ENCODE results near the gene EMX2. TPM values are rescaled to one million over a fixed set of nuclear protein-coding genes. Genes with fewer than 3 reads are reported as not detected.

The EMX2 gene
- total and polyA plus RNA-seq, 2 of the 13 experiments (the other 11 are each of a cell fraction or from before 2014, with no cell fraction given): not detected

DNA sequence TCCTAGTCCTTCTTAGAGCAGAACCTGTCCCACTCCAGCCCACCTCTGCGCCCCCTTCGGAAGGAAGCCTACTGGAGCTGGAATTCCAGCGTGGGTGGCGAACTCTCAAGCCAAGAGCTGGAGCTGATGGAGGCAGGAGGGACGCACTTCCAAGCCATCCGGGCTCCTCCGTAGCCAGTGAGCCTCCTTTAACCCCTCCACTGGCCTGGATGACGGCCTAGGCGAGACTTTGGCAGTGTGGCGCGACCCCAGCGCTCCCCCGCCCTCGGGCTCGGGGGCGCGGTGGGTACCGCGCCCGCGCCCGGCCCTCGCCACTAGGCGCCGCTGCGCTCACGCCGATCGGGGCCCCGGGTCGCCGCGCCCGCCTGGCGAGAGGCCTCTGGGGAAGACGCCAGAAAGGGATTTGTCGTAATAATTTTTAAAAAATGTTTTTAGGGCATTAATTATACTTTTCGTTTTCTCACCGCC, 5.1 kb upstream of the EMX2 start:
- Histone ChIP-seq H2AFZ (ENCODE audit: low read length) (no peak overlapping the region), H3K9me3 (ENCODE audit: low read length) (no peaks in the 10 kb centered on the region), H3K27ac (ENCODE audit: extremely low read length, insufficient read depth, low read length) (no peak overlapping the region), H3K4me1 (ENCODE audit: insufficient read depth, low read length) (0 out of 2 replicates have a peak, but pooled peaks cover 17% of the 10 kb centered on the region), H3K4me2 (ENCODE audit: low read depth, low read length) (peak overlapping the region; percentile 50), H3K27me3 (ENCODE audit: control insufficient read depth in 1 of 2, insufficient read depth in 2 of 2, low read length in 2 of 2) (peaks cover 14 to 93% of the 10 kb centered on the region in 2 experiments), H3K36me3 (replicated peaks in 1 of 2; ENCODE audit: control insufficient read depth in 1 of 2, insufficient read depth in 2 of 2, low read length in 2 of 2) (no peaks in the 10 kb centered on the region), H4K20me1 (ENCODE audit: insufficient read depth, low read length) (no peaks in the 10 kb centered on the region), H3K4me3 (replicated peaks in 1 of 3; ENCODE audit: insufficient read depth in 1 of 3, low read depth in 2 of 3, low read length in 3 of 3) (peak overlapping the region in 1 of 3 experiments; percentile 50; a peak in 1 of 6 replicates), H3K9ac (ENCODE audit: insufficient read depth, low read depth, low read length) (no peak overlapping the region), H3K79me2 (ENCODE audit: insufficient read depth, low read length) (no peaks in the 10 kb centered on the region)
- DNase-seq (ENCODE audit: low spot score) (no peak), ATAC-seq (peak; percentile 78), FAIRE-seq (no peak)
- BruUV-seq (replicated peaks): no TSS peak
- POLR2A ChIA-PET: no interaction called here
- CTCF ChIA-PET (ENCODE audit: low intra/inter-chr PET ratio, low total read pairs): interaction anchor here (1.1 to 2.3 kb wide), 4 partner anchors 569 to 886 kb away, joined by 4 to 19 read pairs (median 4); no protein-coding TSS in a partner anchor
- WGBS (ENCODE audit: low lambda C conversion rate): 11% methylated on average over 19 of the region's 39 CpGs
- intact Hi-C loops (cut with micrococcal nuclease; ENCODE audit: unreplicated experiment) (loop anchor here (5.0 kb wide), 1 partner anchor 570 kb away; no protein-coding TSS in a partner anchor), in situ Hi-C loops (cut with HindIII; ENCODE audit: extremely low pct_ligation_motif_present, low pct_unique_long_range_greater_than_20kb) (loop anchor here (25.0 kb wide), 1 partner anchor 575 kb away; no protein-coding TSS in a partner anchor)
- TF ChIP-seq MEIS2 (CRISPR knock-in tag; IDR thresholded peaks at IDR 0.05) (no peak), MXI1 (IDR thresholded peaks at IDR 0.05; ENCODE audit: borderline replicate concordance, low read depth, low read length) (no peak), ZNF687 (CRISPR knock-in tag; IDR thresholded peaks at IDR 0.05) (peak; percentile 24), RAD21 (CRISPR knock-in tag; IDR thresholded peaks at IDR 0.05) (peak; percentile 79), MAZ (IDR thresholded peaks at IDR 0.05; ENCODE audit: borderline replicate concordance, low read depth, low read length) (no peak), MAZ (CRISPR knock-in tag; IDR thresholded peaks at IDR 0.05; ENCODE audit: low read depth) (0 out of 2 replicates have a peak, but pooled peaks have one; percentile 8), U2AF1 (optimal IDR thresholded peaks at IDR 0.05; ENCODE audit: low read depth, low read length) (no peak), FOXA3 (CRISPR knock-in tag; IDR thresholded peaks at IDR 0.05) (no peak), STAG1 (CRISPR knock-in tag; IDR thresholded peaks at IDR 0.05) (peak; percentile 79), YY1 (IDR thresholded peaks at IDR 0.05; ENCODE audit: insufficient read depth, insufficient replicate concordance, low read depth, low read length) (peak; percentile 30), SALL1 (CRISPR knock-in tag; IDR thresholded peaks at IDR 0.05) (no peak)
- TF ChIP-seq, protein P1, sequence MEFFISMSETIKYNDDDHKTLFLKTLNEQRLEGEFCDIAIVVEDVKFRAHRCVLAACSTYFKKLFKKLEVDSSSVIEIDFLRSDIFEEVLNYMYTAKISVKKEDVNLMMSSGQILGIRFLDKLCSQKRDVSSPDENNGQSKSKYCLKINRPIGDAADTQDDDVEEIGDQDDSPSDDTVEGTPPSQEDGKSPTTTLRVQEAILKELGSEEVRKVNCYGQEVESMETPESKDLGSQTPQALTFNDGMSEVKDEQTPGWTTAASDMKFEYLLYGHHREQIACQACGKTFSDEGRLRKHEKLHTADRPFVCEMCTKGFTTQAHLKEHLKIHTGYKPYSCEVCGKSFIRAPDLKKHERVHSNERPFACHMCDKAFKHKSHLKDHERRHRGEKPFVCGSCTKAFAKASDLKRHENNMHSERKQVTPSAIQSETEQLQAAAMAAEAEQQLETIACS (CRISPR knock-in tag; IDR thresholded peaks at IDR 0.05): peak; percentile 58; the same call in 1 of the 2 replicates
- TF ChIP-seq, protein P2, sequence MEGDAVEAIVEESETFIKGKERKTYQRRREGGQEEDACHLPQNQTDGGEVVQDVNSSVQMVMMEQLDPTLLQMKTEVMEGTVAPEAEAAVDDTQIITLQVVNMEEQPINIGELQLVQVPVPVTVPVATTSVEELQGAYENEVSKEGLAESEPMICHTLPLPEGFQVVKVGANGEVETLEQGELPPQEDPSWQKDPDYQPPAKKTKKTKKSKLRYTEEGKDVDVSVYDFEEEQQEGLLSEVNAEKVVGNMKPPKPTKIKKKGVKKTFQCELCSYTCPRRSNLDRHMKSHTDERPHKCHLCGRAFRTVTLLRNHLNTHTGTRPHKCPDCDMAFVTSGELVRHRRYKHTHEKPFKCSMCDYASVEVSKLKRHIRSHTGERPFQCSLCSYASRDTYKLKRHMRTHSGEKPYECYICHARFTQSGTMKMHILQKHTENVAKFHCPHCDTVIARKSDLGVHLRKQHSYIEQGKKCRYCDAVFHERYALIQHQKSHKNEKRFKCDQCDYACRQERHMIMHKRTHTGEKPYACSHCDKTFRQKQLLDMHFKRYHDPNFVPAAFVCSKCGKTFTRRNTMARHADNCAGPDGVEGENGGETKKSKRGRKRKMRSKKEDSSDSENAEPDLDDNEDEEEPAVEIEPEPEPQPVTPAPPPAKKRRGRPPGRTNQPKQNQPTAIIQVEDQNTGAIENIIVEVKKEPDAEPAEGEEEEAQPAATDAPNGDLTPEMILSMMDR (CRISPR knock-in tag; IDR thresholded peaks at IDR 0.05): peak; percentile 63; the same call in 1 of the 2 replicates
- TF ChIP-seq, protein P3, sequence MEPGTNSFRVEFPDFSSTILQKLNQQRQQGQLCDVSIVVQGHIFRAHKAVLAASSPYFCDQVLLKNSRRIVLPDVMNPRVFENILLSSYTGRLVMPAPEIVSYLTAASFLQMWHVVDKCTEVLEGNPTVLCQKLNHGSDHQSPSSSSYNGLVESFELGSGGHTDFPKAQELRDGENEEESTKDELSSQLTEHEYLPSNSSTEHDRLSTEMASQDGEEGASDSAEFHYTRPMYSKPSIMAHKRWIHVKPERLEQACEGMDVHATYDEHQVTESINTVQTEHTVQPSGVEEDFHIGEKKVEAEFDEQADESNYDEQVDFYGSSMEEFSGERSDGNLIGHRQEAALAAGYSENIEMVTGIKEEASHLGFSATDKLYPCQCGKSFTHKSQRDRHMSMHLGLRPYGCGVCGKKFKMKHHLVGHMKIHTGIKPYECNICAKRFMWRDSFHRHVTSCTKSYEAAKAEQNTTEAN (CRISPR knock-in tag; conservative IDR thresholded peaks at IDR 0.05): no peak
